Gastroesophageal sphincter (tissue), 3 donors: ENCODE measurements around the gene PDE12.

ENCODE experiments used
- POLR2A ChIP-seq, 2 donors: fragments of 450-650 bp; IDR thresholded peaks; one replicate each; pipeline ENCODE4 v1.6.1; 2017; ENCODE audit warnings: antibody characterized with exemption in 2 of 2, mild to moderate bottlenecking in 2 of 2, moderate library complexity in 1 of 2
- TF ChIP-seq, protein P1 (sequence below), 4 experiments: fragments of 200-600 bp in 2 of 4; fragments of 450-650 bp in 2 of 4; sonication (generic) in 1 of 4; IDR thresholded peaks; one replicate each; pipeline ENCODE4 v1.5.1; 2017 to 2019; ENCODE audit warnings: antibody characterized with exemption in 4 of 4, mild to moderate bottlenecking in 2 of 4, moderate library complexity in 2 of 4

DNA sequence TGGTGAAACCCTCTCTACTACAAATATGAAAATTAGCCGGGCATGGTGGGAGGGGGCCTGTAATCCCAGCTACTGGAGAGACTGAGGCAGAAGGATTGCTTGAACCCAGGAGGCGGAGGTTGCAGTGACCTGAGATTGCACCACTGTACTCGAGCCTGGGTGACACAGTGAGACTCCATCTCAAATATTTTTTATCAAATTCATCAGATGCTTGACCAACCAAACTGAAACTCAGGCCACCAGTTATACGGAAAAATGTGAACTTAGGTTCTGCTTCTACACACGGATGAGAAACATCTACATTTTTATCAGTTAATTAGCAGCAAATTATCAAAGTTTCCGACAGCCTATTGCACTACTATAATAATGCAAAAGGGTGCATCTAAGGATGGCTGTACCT, 36.2 kb downstream of the PDE12 start:
- TF ChIP-seq POLR2A (IDR thresholded peaks at IDR 0.05): no peak
- TF ChIP-seq, protein P1, sequence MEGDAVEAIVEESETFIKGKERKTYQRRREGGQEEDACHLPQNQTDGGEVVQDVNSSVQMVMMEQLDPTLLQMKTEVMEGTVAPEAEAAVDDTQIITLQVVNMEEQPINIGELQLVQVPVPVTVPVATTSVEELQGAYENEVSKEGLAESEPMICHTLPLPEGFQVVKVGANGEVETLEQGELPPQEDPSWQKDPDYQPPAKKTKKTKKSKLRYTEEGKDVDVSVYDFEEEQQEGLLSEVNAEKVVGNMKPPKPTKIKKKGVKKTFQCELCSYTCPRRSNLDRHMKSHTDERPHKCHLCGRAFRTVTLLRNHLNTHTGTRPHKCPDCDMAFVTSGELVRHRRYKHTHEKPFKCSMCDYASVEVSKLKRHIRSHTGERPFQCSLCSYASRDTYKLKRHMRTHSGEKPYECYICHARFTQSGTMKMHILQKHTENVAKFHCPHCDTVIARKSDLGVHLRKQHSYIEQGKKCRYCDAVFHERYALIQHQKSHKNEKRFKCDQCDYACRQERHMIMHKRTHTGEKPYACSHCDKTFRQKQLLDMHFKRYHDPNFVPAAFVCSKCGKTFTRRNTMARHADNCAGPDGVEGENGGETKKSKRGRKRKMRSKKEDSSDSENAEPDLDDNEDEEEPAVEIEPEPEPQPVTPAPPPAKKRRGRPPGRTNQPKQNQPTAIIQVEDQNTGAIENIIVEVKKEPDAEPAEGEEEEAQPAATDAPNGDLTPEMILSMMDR (IDR thresholded peaks at IDR 0.05): no peak
